Panc1 (cell line): ENCODE data around the gene GULP1.

ENCODE experiments used
- CTCF ChIP-seq: fragments of 450-650 bp; IDR thresholded peaks from 2 replicates; pipeline ENCODE4 v1.5.1; 2017; ENCODE audit warnings: mild to moderate bottlenecking
- POLR2AphosphoS5 ChIP-seq: IDR thresholded peaks from 2 replicates; pipeline ENCODE4 v1.6.1; 2012; ENCODE audit warnings: mild to moderate bottlenecking, low read depth, low read length, moderate library complexity
- REST ChIP-seq, 2 experiments: IDR thresholded peaks; 2 replicates each; pipeline ENCODE4 v1.6.1; 2011 to 2012; ENCODE audit warnings: low read depth in 2 of 2, control low read depth in 1 of 2, low read length in 1 of 2, mild to moderate bottlenecking in 1 of 2, moderate library complexity in 1 of 2; ENCODE audit not compliant: insufficient read depth in 1 of 2

GRCh38 chr2:188627471-188627870 is 335.8 kb downstream of the GULP1 start:
- TF ChIP-seq CTCF (no peak), REST (IDR thresholded peaks at IDR 0.05; ENCODE audit: insufficient read depth in 1 of 2, low read depth in 2 of 2, low read length in 1 of 2) (no peak), POLR2AphosphoS5 (no peak)
